GM21528 (cell line): ENCODE data around the gene GLRX5.
A peak's percentile ranks its signal among the peaks of the same experiment; 100 is the strongest.
"Not testable (repeated sequence)": the region's sequence is repeated elsewhere in the genome, so short reads cannot be mapped to it uniquely, and the experiment has no call there.

Experiments
- ATAC-seq: cut with Tn5 transposase; IDR thresholded peaks from one replicate; pipeline ENCODE4 v1.9.1; 2021; ENCODE audit warnings: mild to moderate bottlenecking, moderate library complexity; ENCODE audit not compliant: unreplicated experiment, low FRiP score

Gene GLRX5

DNA sequence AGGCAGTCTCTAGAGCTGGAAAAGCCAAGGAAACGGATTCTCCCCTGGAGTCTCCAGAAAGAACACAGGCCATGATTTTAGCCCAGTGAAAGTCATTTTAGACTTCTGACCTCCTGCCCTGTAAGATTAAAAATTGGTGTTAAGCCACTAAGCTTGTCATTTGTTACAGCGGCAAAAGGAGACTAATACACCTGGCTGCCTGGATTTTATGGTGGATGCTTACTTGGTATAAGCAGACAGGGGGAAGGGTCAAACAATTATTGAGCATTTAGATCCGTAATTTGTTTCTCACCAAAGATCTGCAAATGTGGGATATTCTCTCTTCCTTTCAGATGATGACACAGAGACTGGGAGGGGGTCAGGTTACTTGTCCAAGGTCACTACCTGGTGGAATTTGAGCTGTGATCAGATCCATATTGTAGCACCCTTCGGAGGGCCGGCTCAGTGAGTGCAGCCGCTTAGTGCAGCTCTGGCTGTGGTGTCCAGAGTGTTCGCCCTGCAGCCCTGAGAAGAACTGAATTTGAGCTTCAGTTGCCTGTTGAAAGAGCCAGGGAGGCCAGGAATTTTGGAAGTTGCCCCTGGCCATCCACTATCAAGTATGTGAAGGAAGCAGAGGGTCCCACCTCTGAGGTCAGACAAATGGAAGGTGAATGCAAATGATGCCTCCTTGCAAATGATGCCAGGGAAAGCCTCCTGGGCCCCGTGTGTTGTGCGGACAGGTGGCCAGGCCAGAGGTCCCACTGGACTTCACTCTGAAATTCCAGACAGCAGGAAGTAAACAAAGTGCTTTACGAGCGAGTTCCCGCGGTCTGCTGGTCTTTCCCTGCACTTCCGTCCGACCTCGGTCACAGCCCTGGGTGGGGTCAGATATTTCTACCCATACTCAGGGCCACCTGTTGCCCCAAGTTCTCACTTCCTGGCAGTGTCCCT lies 15.1 kb downstream of the GLRX5 start:
- ATAC-seq = no peak

GRCh38 chr14:95551435-95551834 lies 16.6 kb downstream of the GLRX5 start:
- no peak for ATAC-seq

GRCh38 chr14:95553141-95553540 lies 18.3 kb downstream of the GLRX5 start:
- ATAC-seq = no peak

DNA sequence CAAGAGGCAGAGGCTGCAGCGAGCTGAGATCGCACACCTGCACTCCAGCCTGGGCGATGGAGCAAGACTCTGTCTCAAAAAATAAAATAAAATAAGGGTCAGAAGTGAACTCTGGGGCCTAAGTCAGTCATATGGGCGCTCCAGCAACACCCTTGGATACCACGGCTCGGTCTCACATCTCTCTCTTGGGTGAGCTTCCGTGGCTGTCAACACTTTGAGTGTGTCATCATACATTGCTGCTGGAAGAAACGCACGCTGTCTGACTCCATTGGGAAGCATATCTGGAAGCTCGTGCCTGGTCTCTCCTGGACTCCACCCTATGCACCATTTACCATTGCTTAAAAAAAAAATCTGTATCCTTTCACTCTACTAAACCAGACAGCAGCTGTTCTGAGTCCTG lies 20.2 kb downstream of the GLRX5 start:
- ATAC-seq = no peak

DNA sequence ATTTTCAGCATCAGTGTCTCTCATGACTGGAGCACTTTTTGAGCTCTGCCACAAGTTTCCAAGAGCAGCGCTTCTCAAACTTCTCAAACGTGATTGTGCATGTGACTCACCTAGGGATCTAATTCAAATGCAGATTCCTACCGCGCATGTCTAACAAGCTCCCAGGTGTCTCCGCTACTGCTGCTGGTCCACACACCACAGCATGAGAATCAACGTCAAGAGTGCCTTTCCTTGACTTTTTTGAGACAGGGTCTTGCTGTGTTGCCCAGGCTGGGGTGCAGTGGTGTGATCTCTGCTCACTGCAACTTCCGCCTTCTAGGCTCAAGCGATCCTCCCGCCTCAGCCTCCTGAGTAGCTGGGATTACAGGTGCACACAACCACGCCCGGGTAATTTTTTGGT lies 22.4 kb downstream of the GLRX5 start:
- ATAC-seq = no peak

DNA sequence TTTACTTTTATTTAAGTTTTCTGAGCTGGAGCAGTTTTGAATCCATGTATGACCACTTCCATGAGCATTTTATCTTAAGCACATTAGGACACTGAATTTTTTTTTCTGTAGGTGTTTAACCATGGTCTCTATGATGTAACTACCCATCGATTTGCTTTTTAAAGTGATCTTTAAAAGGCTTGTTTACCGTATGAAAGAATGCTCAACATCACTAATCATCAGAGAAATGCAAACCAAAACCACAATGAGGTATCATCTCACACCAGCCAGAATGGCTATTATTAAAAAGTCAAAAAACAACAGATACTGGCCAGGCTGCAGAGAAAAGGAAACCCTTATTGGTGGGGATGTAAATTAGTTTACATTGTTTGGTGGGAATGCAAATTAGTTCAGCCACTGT lies 23.0 kb downstream of the GLRX5 start:
- no peak for ATAC-seq

GRCh38 chr14:95559203-95559602 lies 24.4 kb downstream of the GLRX5 start:
- ATAC-seq = no peak

DNA sequence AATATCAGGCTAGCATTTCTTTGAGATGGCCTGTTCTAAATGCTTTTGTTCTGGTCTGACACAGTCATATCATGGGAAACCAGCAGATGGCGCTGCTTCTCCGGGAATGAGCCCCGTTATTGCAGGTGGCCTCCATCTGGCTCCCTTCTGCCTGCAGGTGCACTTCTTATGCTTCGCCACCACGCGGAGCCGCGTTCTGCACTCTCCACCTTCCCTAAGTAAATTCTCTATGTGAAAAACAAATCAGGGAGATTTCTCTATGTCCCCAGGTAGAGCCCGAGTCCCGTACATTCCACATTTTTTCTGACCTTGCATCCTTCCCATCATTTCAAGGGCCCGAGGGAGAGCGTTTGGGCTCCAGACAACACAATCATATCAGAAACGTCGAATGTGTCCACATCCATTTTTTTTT lies 26.2 kb downstream of the GLRX5 start:
- ATAC-seq = peak; percentile 89

DNA sequence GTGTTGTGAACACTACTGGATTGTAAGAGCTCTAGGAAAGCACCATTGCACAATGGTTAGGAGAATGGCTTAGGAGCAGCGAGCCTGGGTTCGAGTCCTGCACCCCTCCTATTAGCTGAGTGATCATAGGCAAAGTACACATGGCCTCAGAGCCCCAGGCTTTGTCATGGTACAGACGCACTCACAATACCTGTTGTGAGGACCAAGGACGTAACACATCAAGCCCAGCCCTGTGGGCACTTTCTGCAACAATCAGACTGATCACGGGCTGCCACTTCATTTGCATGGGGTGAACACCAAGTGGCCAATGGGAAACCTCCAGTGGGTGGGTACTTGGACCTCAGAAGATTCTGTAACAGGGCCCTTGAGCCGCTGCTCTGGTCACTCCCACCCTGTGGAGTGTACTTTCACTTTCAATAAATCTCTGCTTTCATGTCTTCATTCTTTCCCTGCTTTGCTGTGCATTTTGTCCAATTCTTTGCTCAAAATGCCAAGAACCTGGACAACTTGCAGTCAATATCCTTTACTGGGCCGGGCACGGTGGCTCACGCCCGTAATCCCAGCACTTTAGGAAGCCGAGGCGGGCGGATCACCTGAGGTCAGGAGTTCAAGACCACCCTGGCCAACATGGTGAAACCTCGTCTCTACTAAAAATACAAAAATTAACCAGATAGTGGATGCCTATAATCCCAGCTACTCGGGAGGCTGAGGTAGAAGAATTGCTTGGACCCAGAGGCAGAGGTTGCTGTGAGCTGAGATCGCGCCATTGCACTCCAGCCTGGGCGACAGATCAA lies 28.2 kb downstream of the GLRX5 start:
- no peak for ATAC-seq

DNA sequence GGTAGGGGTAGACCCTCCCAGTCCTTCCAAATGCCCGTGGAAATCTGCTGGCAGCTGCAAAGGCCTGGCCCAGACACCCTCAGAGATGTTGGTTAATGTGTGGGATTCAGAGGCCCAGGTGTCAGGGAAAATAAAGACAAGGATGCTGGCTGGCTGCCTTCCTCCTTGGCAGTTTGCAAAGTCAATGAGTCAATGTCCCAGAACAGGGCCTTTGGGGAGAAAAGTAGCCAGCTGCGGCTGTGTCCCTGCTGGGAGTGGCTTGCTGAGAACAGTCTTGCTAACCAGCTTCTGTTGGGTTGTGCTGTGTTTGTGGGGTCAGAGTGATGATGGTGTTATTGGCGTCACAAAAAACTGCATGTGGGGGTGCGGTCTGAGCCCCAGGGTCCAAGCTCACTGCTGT lies 29.2 kb downstream of the GLRX5 start:
- ATAC-seq = no peak

GRCh38 chr14:95569440-95569839 lies 34.6 kb downstream of the GLRX5 start:
- no peak for ATAC-seq

DNA sequence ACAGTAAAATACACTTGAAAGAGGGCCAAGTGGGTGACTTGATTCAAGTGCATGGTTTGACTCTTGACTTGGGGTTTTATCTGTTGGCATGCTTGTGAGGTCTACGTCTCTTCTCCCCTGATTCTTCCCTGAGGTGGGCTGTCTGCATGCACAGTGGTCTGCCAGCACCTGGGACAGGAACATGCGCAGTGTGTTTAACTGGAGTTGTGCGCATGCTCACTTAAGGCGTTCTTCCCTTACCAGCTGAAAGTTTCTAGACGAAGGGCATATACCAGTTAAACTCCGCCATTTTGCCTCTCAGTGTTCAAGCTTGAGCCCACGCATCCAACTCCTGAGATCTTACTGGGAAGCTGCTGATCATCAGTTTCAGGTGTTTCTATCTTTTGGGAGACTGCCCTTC lies 38.5 kb downstream of the GLRX5 start:
- no peak for ATAC-seq

- ATAC-seq = no peak
Observed at GRCh38 chr14:95575840-95576473, 41.1 kb downstream of the GLRX5 start.

DNA sequence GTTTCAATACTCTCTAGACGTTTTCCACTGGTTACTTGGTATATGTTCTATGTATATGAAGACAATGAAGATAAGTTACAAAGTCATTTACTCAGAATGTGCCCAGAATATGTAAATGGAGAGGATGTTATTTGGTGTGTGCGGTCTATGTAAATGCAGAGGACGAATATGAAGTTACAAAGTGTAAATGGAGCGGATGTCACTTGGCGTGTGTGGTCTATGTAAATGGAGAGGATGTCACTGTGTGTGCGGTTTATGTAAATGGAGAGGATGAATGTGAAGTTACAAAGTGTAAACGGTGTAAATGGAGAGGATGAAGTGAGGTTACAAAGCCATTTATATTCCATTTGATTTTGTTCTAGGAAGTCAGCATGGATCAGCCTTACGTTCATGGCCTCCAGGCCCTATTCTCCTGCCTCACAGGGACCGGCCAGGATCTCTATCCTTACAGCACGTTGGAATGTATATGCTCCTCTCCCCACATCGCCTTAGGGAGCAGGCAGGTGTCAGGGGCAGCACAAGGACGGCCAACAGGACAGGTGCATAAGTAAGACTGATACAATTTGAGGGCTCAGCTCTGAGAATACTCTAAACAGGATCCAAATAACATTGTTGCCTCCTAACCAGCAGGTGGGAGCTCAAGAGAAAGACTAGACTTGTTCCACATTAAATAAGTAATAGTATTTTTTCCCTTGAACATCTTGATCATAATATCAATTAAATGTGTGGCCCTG lies 42.4 kb downstream of the GLRX5 start:
- ATAC-seq = peak; percentile 97

DNA sequence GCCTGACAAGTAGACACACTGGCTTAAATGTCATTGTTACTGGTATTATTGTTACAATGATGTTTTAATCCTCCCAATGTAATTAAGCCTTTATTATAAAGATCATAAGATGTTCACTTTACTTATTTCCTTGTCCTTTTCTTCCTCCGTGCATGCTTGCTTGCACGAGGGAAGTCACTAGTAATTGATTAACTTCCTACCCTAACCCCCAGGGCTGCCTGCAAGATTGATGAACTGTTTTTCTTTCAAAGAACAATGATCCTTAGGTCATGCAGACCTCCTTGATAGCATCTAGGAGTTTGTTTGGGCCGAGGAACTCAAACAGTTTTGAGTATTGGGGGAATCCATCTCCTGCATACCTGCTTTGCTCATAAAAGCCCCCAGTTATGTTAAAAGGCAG lies 43.0 kb downstream of the GLRX5 start:
- ATAC-seq = no peak

DNA sequence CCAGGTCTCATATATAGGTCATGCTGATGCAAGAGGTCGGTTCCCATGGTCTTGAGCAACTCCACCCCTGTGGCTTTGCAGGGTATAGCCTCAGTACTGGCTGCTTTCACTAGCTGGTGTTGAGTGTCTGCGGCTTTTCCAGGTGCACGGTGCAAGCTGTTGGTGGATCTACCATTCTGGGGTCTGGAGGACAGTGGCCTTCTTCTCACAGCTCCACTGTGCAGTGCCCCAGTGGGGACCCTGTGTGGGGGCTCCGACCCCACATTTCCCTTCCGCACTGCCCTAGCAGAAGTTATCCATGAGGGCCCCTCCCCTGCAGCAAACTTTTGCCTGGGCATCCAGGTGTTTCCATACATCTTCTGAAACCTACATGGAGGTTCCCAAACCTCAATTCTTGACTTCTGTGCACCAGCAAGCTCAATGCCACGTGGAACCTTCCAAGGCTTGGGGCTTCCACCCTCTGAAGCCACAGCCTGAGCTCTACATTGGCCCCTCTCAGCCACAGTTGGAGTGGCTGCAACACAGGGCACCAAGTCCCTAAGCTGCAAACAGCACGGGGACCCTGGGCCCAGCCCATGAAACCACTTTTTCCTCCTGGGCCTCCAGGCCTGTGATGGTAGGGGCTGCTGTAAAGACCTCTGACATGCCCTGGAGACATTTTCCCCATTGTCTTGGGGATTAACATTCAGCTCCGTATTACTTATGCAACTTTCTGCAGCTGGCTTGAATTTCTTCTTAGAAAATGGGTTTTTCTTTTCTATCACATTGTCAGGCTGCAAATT lies 49.2 kb downstream of the GLRX5 start:
- not testable (repeated sequence) for ATAC-seq

DNA sequence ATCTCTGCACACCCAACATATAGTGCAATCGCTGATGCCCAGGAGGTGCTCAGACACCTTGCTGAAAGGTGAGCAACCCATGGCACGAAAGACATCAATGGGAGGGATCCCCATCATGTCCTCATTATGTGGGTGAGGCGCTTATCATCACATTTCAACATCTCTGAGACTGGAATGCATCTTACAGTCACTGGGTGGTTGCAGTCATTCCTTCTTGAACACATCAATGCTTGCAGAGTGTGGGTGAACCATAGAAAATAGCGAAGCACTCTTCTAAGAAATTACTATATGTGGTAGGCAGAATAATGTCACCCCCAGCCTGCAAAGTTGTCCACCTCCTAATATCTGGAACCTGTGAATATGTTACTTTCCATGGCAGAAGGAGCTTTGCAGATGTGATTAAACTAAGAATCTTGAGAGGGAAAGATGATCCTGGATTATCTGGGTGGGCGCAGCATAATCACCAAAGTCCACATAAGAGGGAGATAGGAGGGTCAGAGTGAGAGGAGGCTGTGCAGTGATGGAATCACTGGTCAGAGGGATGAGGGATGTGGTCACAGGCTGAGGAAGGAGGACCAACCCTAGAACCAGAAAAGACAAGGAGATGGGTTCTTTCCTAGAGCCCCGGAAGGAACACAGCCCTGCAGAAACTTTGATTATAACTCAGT lies 51.2 kb downstream of the GLRX5 start:
- ATAC-seq = no peak

- ATAC-seq = not testable (repeated sequence)
Observed at GRCh38 chr14:95591182-95591581, 56.3 kb downstream of the GLRX5 start.
